ENCODE results near the gene MMP27. TPM values are rescaled to one million over a fixed set of nuclear protein-coding genes. Genes with fewer than 3 reads are reported as not detected.

Gene MMP27
- total RNA-seq, 1 donor from 2014 or later, result not detected

GRCh38 chr11:102653744-102654291 lies 51.8 kb downstream of the MMP27 start:
- H3K27ac Mint-ChIP-seq (ENCODE audit: unreplicated experiment), result no peak overlapping the region
- no peak for TF ChIP-seq CTCF (IDR thresholded peaks at IDR 0.05)
- no peaks in the 10 kb centered on the region for H3K36me3 Mint-ChIP-seq (ENCODE audit: unreplicated experiment)
- peaks cover 30% of the 10 kb centered on the region for H3K27me3 Mint-ChIP-seq (ENCODE audit: unreplicated experiment)
- no peaks in the 10 kb centered on the region for H3K4me1 Mint-ChIP-seq (ENCODE audit: unreplicated experiment)
- DNase-seq (ENCODE audit: extremely low spot score, unreplicated experiment), result no peak
- no peaks in the 10 kb centered on the region for H3K9me3 Mint-ChIP-seq (ENCODE audit: unreplicated experiment)
- H3K4me3 Mint-ChIP-seq (ENCODE audit: unreplicated experiment), result no peak overlapping the region

- DNase-seq (ENCODE audit: extremely low spot score, unreplicated experiment), result no peak
- Mint-ChIP-seq H3K36me3 (ENCODE audit: unreplicated experiment) (no peaks in the 10 kb centered on the region), H3K27me3 (ENCODE audit: unreplicated experiment) (peaks cover 5% of the 10 kb centered on the region), H3K27ac (ENCODE audit: unreplicated experiment) (no peak overlapping the region), H3K4me1 (ENCODE audit: unreplicated experiment) (no peaks in the 10 kb centered on the region), H3K4me3 (ENCODE audit: unreplicated experiment) (no peak overlapping the region), H3K9me3 (ENCODE audit: unreplicated experiment) (no peaks in the 10 kb centered on the region)
- TF ChIP-seq CTCF (IDR thresholded peaks at IDR 0.05), result no peak
These were observed 58.1 kb downstream of the MMP27 start for GRCh38 chr11:102647430-102647829.

GRCh38 chr11:102643941-102644340 lies 61.6 kb downstream of the MMP27 start:
- peaks cover 5% of the 10 kb centered on the region for H3K4me1 Mint-ChIP-seq (ENCODE audit: unreplicated experiment)
- peaks cover 5% of the 10 kb centered on the region for H3K27me3 Mint-ChIP-seq (ENCODE audit: unreplicated experiment)
- no peaks in the 10 kb centered on the region for H3K36me3 Mint-ChIP-seq (ENCODE audit: unreplicated experiment)
- no peak for DNase-seq (ENCODE audit: extremely low spot score, unreplicated experiment)
- H3K27ac Mint-ChIP-seq (ENCODE audit: unreplicated experiment), result no peak overlapping the region
- no peak overlapping the region for H3K4me3 Mint-ChIP-seq (ENCODE audit: unreplicated experiment)
- no peak for TF ChIP-seq CTCF (IDR thresholded peaks at IDR 0.05)
- H3K9me3 Mint-ChIP-seq (ENCODE audit: unreplicated experiment), result no peaks in the 10 kb centered on the region

Other genes with a start within 250 kb of the MMP27 start
- gene MMP7, start 175.0 kb downstream of the MMP27 start, total RNA-seq, result not detected in 2 replicates
- not detected in 2 replicates for gene MMP20, start 80.4 kb downstream of the MMP27 start, total RNA-seq
- gene MMP8, start 19.2 kb upstream of the MMP27 start, total RNA-seq, result not detected in 2 replicates
- gene MMP10, start 74.9 kb upstream of the MMP27 start, total RNA-seq, result not detected in 2 replicates
- gene MMP1, start 92.4 kb upstream of the MMP27 start, total RNA-seq, result not detected in 2 replicates
- gene MMP3, start 137.8 kb upstream of the MMP27 start, total RNA-seq, result not detected in 2 replicates
- gene MMP12, start 169.2 kb upstream of the MMP27 start, total RNA-seq, result not detected in 2 replicates
- gene MMP13, start 250.0 kb upstream of the MMP27 start, total RNA-seq, result 0.21 and 0.39 TPM in 2 replicates

All from osteocyte (in vitro differentiated cells).